SK-N-SH treated with all-trans-retinoic acid at 6 μM for 48 hours (cell line): ENCODE data around the gene NEUROG1.

ENCODE experiments used
- ATAC-seq: fragments of 200-7000 bp; cut with Tn5 transposase; 3 replicates; pipeline ENCODE4 v1.9.1; 2020; ENCODE audit warnings: mild to moderate bottlenecking, moderate library complexity
- ARNTL ChIP-seq: fragments of 450-650 bp; formaldehyde crosslinking; IDR thresholded peaks from 2 replicates; pipeline ENCODE4 v1.5.0; 2020; ENCODE audit warnings: low read depth, mild to moderate bottlenecking, moderate library complexity, borderline replicate concordance
- BACH2 ChIP-seq: fragments of 250-450 bp; sonication (Bioruptor Pico); IDR thresholded peaks from 2 replicates; pipeline ENCODE4 v1.9.0; 2021; ENCODE audit warnings: mild to moderate bottlenecking, borderline replicate concordance
- CREB5 ChIP-seq: fragments of 250-450 bp; sonication (Bioruptor Pico); IDR thresholded peaks from 2 replicates; pipeline ENCODE4 v1.5.1; 2020; ENCODE audit warnings: low read depth, mild to moderate bottlenecking, moderate library complexity
- CSDC2 ChIP-seq: fragments of 250-450 bp; sonication (Bioruptor Pico); IDR thresholded peaks from 2 replicates; pipeline ENCODE4 v1.5.0; 2020; ENCODE audit warnings: mild to moderate bottlenecking, moderate library complexity
- CSRNP3 ChIP-seq: fragments of 250-450 bp; sonication (Bioruptor Pico); IDR thresholded peaks from 2 replicates; pipeline ENCODE4 v1.5.1; 2021; ENCODE audit warnings: mild to moderate bottlenecking, moderate library complexity
- ESRRG ChIP-seq: fragments of 250-450 bp; sonication (Bioruptor Pico); IDR thresholded peaks from 2 replicates; pipeline ENCODE4 v1.6.1; 2021; ENCODE audit warnings: mild to moderate bottlenecking
- ISL1 ChIP-seq: fragments of 250-450 bp; sonication (Bioruptor Pico); IDR thresholded peaks from 2 replicates; pipeline ENCODE4 v2.1.2; 2022; ENCODE audit warnings: mild to moderate bottlenecking, moderate library complexity
- OSR1 ChIP-seq: fragments of 250-450 bp; sonication (Bioruptor Pico); IDR thresholded peaks from 2 replicates; pipeline ENCODE4 v1.8.0; 2022; ENCODE audit warnings: moderate library complexity, mild to moderate bottlenecking, inconsistent platforms
- PATZ1 ChIP-seq: fragments of 250-450 bp; sonication (Bioruptor Pico); IDR thresholded peaks from 2 replicates; pipeline ENCODE4 v1.8.0; 2020; ENCODE audit warnings: mild to moderate bottlenecking, moderate library complexity, borderline replicate concordance
- POU6F1 ChIP-seq: fragments of 250-450 bp; sonication (Bioruptor Pico); IDR thresholded peaks from 2 replicates; pipeline ENCODE4 v1.8.0; 2021; ENCODE audit warnings: low read depth, mild to moderate bottlenecking, moderate library complexity, borderline replicate concordance
- PPARA ChIP-seq: fragments of 250-450 bp; sonication (Bioruptor Pico); IDR thresholded peaks from 2 replicates; pipeline ENCODE4 v1.5.0; 2020; ENCODE audit warnings: mild to moderate bottlenecking, borderline replicate concordance
- RARB ChIP-seq: fragments of 250-450 bp; sonication (Bioruptor Pico); IDR thresholded peaks from 2 replicates; pipeline ENCODE4 v1.8.0; 2021; ENCODE audit warnings: mild to moderate bottlenecking, moderate library complexity
- SNAI2 ChIP-seq: fragments of 250-450 bp; sonication (Bioruptor Pico); IDR thresholded peaks from 2 replicates; pipeline ENCODE4 v1.5.0; 2020; ENCODE audit warnings: mild to moderate bottlenecking, moderate library complexity
- TCF4 ChIP-seq: fragments of 250-450 bp; sonication (Bioruptor Pico); IDR thresholded peaks from 2 replicates; pipeline ENCODE4 v1.8.0; 2021; ENCODE audit warnings: mild to moderate bottlenecking, moderate library complexity, borderline replicate concordance
- TOX ChIP-seq: fragments of 250-450 bp; sonication (Bioruptor Pico); IDR thresholded peaks from 2 replicates; pipeline ENCODE4 v1.8.0; 2021; ENCODE audit warnings: mild to moderate bottlenecking, moderate library complexity, borderline replicate concordance
- ZFP3 ChIP-seq: fragments of 250-450 bp; sonication (Bioruptor Pico); IDR thresholded peaks from 2 replicates; pipeline ENCODE4 v1.5.0; 2020; ENCODE audit warnings: mild to moderate bottlenecking, moderate library complexity
- ZFP30 ChIP-seq: fragments of 450-650 bp; formaldehyde crosslinking; IDR thresholded peaks from 2 replicates; pipeline ENCODE4 v1.5.0; 2022; ENCODE audit warnings: mild to moderate bottlenecking, moderate library complexity
- ZNF565 ChIP-seq: fragments of 450-650 bp; formaldehyde crosslinking; conservative IDR thresholded peaks from 2 replicates; pipeline ENCODE4 v1.5.0; 2020; ENCODE audit warnings: low read depth, mild to moderate bottlenecking, moderate library complexity
- ZNF70 ChIP-seq: fragments of 450-650 bp; formaldehyde crosslinking; IDR thresholded peaks from 2 replicates; pipeline ENCODE4 v1.5.0; 2020; ENCODE audit warnings: mild to moderate bottlenecking, moderate library complexity
- ZNF8 ChIP-seq: fragments of 450-650 bp; formaldehyde crosslinking; IDR thresholded peaks from 2 replicates; pipeline ENCODE4 v1.5.0; 2020; ENCODE audit warnings: mild to moderate bottlenecking, moderate library complexity

NEUROG1 gene

GRCh38 chr5:135492319-135492626, 43.5 kb downstream of the NEUROG1 start:
- no peak for TF ChIP-seq ESRRG (CRISPR knock-in tag)
- no peak for TF ChIP-seq ZNF565
- TF ChIP-seq CSRNP3 (CRISPR knock-in tag): no peak
- no peak for TF ChIP-seq PATZ1 (CRISPR knock-in tag)
- TF ChIP-seq ISL1 (CRISPR knock-in tag): no peak
- TF ChIP-seq CSDC2 (CRISPR knock-in tag): no peak
- TF ChIP-seq ARNTL (CRISPR knock-in tag): no peak
- no peak for TF ChIP-seq PPARA
- no peak for TF ChIP-seq ZNF70 (CRISPR knock-in tag)
- TF ChIP-seq ZFP3 (CRISPR knock-in tag): no peak
- TF ChIP-seq TOX (CRISPR knock-in tag): no peak
- no peak for TF ChIP-seq BACH2
- no peak for TF ChIP-seq POU6F1 (CRISPR knock-in tag)
- TF ChIP-seq RARB: no peak
- TF ChIP-seq ZNF8 (CRISPR knock-in tag): no peak
- TF ChIP-seq TCF4 (CRISPR knock-in tag): no peak
- no peak for TF ChIP-seq OSR1
- TF ChIP-seq SNAI2 (CRISPR knock-in tag): no peak
- no peak for TF ChIP-seq CREB5 (CRISPR knock-in tag)
- no peak for ATAC-seq

GRCh38 chr5:135491552-135492318, 44.0 kb downstream of the NEUROG1 start:
- TF ChIP-seq ZNF70 (CRISPR knock-in tag): no peak
- ATAC-seq: no peak

GRCh38 chr5:135491038-135491551, 44.7 kb downstream of the NEUROG1 start:
- ATAC-seq: no peak
- TF ChIP-seq ZFP3 (CRISPR knock-in tag): no peak
- no peak for TF ChIP-seq RARB
- TF ChIP-seq ZFP30 (CRISPR knock-in tag): no peak
- no peak for TF ChIP-seq OSR1
- TF ChIP-seq, all 23 proteins: peak for 0

- TF ChIP-seq ZFP30 (CRISPR knock-in tag) (no peak), TOX (CRISPR knock-in tag) (no peak), TCF4 (CRISPR knock-in tag) (no peak), BACH2 (no peak), CREB5 (CRISPR knock-in tag) (no peak), ZNF8 (CRISPR knock-in tag) (no peak), ZNF565 (no peak), PATZ1 (CRISPR knock-in tag) (no peak), PPARA (no peak)
- no peak for ATAC-seq
These were observed 45.3 kb downstream of the NEUROG1 start for GRCh38 chr5:135490245-135491037.
